ACC112 (cell line): ENCODE data around the gene RIBC2.
"Not testable (repeated sequence)": the region's sequence is repeated elsewhere in the genome, so short reads cannot be mapped to it uniquely, and the experiment has no call there.

Experiments
- H2AFZ ChIP-seq: fragments of 200-600 bp; sonication (generic); one replicate; pipeline ENCODE4 v1.6.0; 2017; ENCODE audit warnings: antibody characterized with exemption, low read length; ENCODE audit not compliant: unreplicated experiment
- H3K27ac ChIP-seq: fragments of 200-600 bp; sonication (generic); 2 replicates; pipeline ENCODE4 v1.5.1; 2014; ENCODE audit warnings: low read depth, mild to moderate bottlenecking, antibody characterized with exemption, low read length, moderate library complexity
- H3K27me3 ChIP-seq: fragments of 200-600 bp; sonication (generic); 2 replicates; pipeline ENCODE4 v1.6.1; 2014; ENCODE audit warnings: mild to moderate bottlenecking, antibody characterized with exemption, low read length, moderate library complexity, mixed read lengths; ENCODE audit not compliant: insufficient read depth
- H3K36me3 ChIP-seq: fragments of 200-600 bp; sonication (generic); 2 replicates; pipeline ENCODE4 v1.6.1; 2016; ENCODE audit warnings: mild to moderate bottlenecking, antibody characterized with exemption, low read length, moderate library complexity, mixed read lengths; ENCODE audit not compliant: insufficient read depth
- H3K4me1 ChIP-seq: fragments of 200-600 bp; sonication (generic); one replicate; pipeline ENCODE4 v1.6.1; 2016; ENCODE audit warnings: low read length, mixed read lengths; ENCODE audit not compliant: insufficient read depth, unreplicated experiment, control insufficient read depth
- H3K4me3 ChIP-seq: fragments of 200-600 bp; sonication (generic); 2 replicates; pipeline ENCODE4 v1.5.1; 2014; ENCODE audit warnings: mild to moderate bottlenecking, low read depth, low read length
- H3K79me2 ChIP-seq: fragments of 200-600 bp; sonication (generic); one replicate; pipeline ENCODE4 v1.6.0; 2016; ENCODE audit warnings: low read length; ENCODE audit not compliant: control insufficient read depth, unreplicated experiment, insufficient read depth

The RIBC2 gene

GRCh38 chr22:45458532-45458931, 45.0 kb downstream of the RIBC2 start:
- Histone ChIP-seq H3K27ac (no peak overlapping the region), H3K79me2 (no peaks in the 10 kb centered on the region), H3K4me1 (no peaks in the 10 kb centered on the region), H3K27me3 (no peaks in the 10 kb centered on the region), H2AFZ (no peak overlapping the region), H3K4me3 (no peak overlapping the region), H3K36me3 (no peaks in the 10 kb centered on the region)

GRCh38 chr22:45459235-45459634, 45.7 kb downstream of the RIBC2 start:
- Histone ChIP-seq H3K4me1 (no peaks in the 10 kb centered on the region), H3K4me3 (no peak overlapping the region), H3K36me3 (no peaks in the 10 kb centered on the region), H3K27me3 (no peaks in the 10 kb centered on the region), H3K27ac (no peak overlapping the region), H3K79me2 (no peaks in the 10 kb centered on the region), H2AFZ (no peak overlapping the region)

GRCh38 chr22:45460288-45461109, 47.0 kb downstream of the RIBC2 start:
- Histone ChIP-seq H3K4me1 (no peaks in the 10 kb centered on the region), H3K27me3 (no peaks in the 10 kb centered on the region), H2AFZ (no peak overlapping the region), H3K27ac (no peak overlapping the region), H3K79me2 (no peaks in the 10 kb centered on the region), H3K4me3 (no peak overlapping the region), H3K36me3 (no peaks in the 10 kb centered on the region)

- H3K27me3 ChIP-seq: no peaks in the 10 kb centered on the region
- H3K36me3 ChIP-seq: no peaks in the 10 kb centered on the region
- H3K4me1 ChIP-seq: no peaks in the 10 kb centered on the region
- no peak overlapping the region for H2AFZ ChIP-seq
- no peak overlapping the region for H3K4me3 ChIP-seq
- no peak overlapping the region for H3K27ac ChIP-seq
- no peaks in the 10 kb centered on the region for H3K79me2 ChIP-seq
These were observed 48.7 kb downstream of the RIBC2 start for GRCh38 chr22:45462034-45462655.

GRCh38 chr22:45463691-45464090, 50.2 kb downstream of the RIBC2 start:
- not testable (repeated sequence) for H3K27me3 ChIP-seq, H2AFZ ChIP-seq, H3K4me1 ChIP-seq, H3K4me3 ChIP-seq, H3K79me2 ChIP-seq, H3K27ac ChIP-seq, H3K36me3 ChIP-seq

GRCh38 chr22:45465633-45466032, 52.1 kb downstream of the RIBC2 start:
- H3K79me2 ChIP-seq: no peaks in the 10 kb centered on the region
- H3K36me3 ChIP-seq: no peaks in the 10 kb centered on the region
- no peak overlapping the region for H2AFZ ChIP-seq
- H3K4me1 ChIP-seq: peaks cover 12% of the 10 kb centered on the region
- H3K27ac ChIP-seq: no peak overlapping the region
- H3K4me3 ChIP-seq: no peak overlapping the region
- no peaks in the 10 kb centered on the region for H3K27me3 ChIP-seq

GRCh38 chr22:45468872-45469271, 55.4 kb downstream of the RIBC2 start:
- peak overlapping the region; percentile 70 for H3K27ac ChIP-seq
- H3K36me3 ChIP-seq: no peaks in the 10 kb centered on the region
- no peaks in the 10 kb centered on the region for H3K79me2 ChIP-seq
- peak overlapping the region; percentile 13; the same call in 1 of the 2 replicates for H3K4me3 ChIP-seq
- no peaks in the 10 kb centered on the region for H3K27me3 ChIP-seq
- H3K4me1 ChIP-seq: peaks cover 16% of the 10 kb centered on the region
- H2AFZ ChIP-seq: peak overlapping the region; percentile 51

- Histone ChIP-seq H2AFZ (peak overlapping the region; percentile 82), H3K4me3 (peak overlapping the region; percentile 13; the same call in 1 of the 2 replicates), H3K4me1 (peaks cover 16% of the 10 kb centered on the region), H3K27ac (peak overlapping the region; percentile 70), H3K79me2 (no peaks in the 10 kb centered on the region), H3K27me3 (no peaks in the 10 kb centered on the region), H3K36me3 (no peaks in the 10 kb centered on the region)
These were observed 56.0 kb downstream of the RIBC2 start for GRCh38 chr22:45469281-45470073.

- Histone ChIP-seq H3K4me1 (peaks cover 16% of the 10 kb centered on the region), H3K27ac (no peak overlapping the region), H3K4me3 (no peak overlapping the region), H3K79me2 (no peaks in the 10 kb centered on the region), H2AFZ (no peak overlapping the region), H3K36me3 (no peaks in the 10 kb centered on the region), H3K27me3 (no peaks in the 10 kb centered on the region)
These were observed 57.4 kb downstream of the RIBC2 start for GRCh38 chr22:45470871-45471270.

- Histone ChIP-seq H2AFZ (no peak overlapping the region), H3K27me3 (no peaks in the 10 kb centered on the region), H3K27ac (no peak overlapping the region), H3K36me3 (no peaks in the 10 kb centered on the region), H3K4me1 (peaks cover 16% of the 10 kb centered on the region), H3K79me2 (no peaks in the 10 kb centered on the region), H3K4me3 (no peak overlapping the region)
These were observed 58.9 kb downstream of the RIBC2 start for GRCh38 chr22:45472426-45472825.
